Naive thymus-derived CD4-positive, alpha-beta T cell (primary cell): ENCODE measurements around the gene ANKRD10. TPM values are rescaled to one million over a fixed set of nuclear protein-coding genes. Genes with fewer than 3 reads are reported as not detected.
A peak's percentile ranks its signal among the peaks of the same experiment; 100 is the strongest.

Experiments used
- ATAC-seq: fragments of 150-1000 bp; cut with Tn5 transposase; 2 replicates; pipeline ENCODE4 v1.10.0; 2021; ENCODE audit warnings: mild to moderate bottlenecking, moderate library complexity
- CTCF ChIA-PET: fragments of 350-600 bp; sonication (Branson Sonifier 250); formaldehyde crosslinking; loops from one replicate; lab custom pipeline; 2021; ENCODE audit warnings: antibody characterized with exemption; lab: Charles Lee
- POLR2A ChIA-PET: fragments of 350-600 bp; sonication (Branson Sonifier 250); formaldehyde crosslinking; loops from one replicate; lab custom pipeline; 2021; ENCODE audit warnings: antibody characterized with exemption, inconsistent platforms; lab: Charles Lee
- DNase-seq, 9 donors: peaks; one replicate each; pipeline versions ENCODE4 v3.0.0 to v3.0.0-alpha.2; 2020 to 2022; ENCODE audit warnings: mixed read lengths in 1 of 9
- H3K27ac ChIP-seq: one replicate; pipeline ENCODE4 v1.7.0; 2013; ENCODE audit warnings: mild to moderate bottlenecking, low read depth, low read length, moderate library complexity
- H3K27me3 ChIP-seq, 2 donors: one replicate each; pipeline ENCODE4 v1.7.0; 2013; ENCODE audit warnings: low read length in 2 of 2, mild to moderate bottlenecking in 2 of 2, moderate library complexity in 2 of 2; ENCODE audit not compliant: control insufficient read depth in 2 of 2, insufficient read depth in 2 of 2
- H3K36me3 ChIP-seq, 3 experiments: 1 replicate in 2 of 3; 2 replicates in 1 of 3; pipeline ENCODE4 v1.7.0; 2013; ENCODE audit warnings: low read length in 3 of 3, mild to moderate bottlenecking in 3 of 3, moderate library complexity in 1 of 3; ENCODE audit not compliant: insufficient read depth in 3 of 3, control insufficient read depth in 2 of 3
- H3K4me1 ChIP-seq, 2 donors: one replicate each; pipeline ENCODE4 v1.7.0; 2013; ENCODE audit warnings: low read length in 2 of 2, mild to moderate bottlenecking in 2 of 2, moderate library complexity in 1 of 2; ENCODE audit not compliant: control insufficient read depth in 2 of 2, insufficient read depth in 2 of 2
- H3K4me3 ChIP-seq: 2 replicates; pipeline ENCODE4 v1.7.0; 2013; ENCODE audit warnings: mild to moderate bottlenecking, low read length
- H3K9me3 ChIP-seq, 3 experiments: 1 replicate in 2 of 3; 2 replicates in 1 of 3; pipeline ENCODE4 v1.7.0; 2013; ENCODE audit warnings: low read length in 3 of 3; ENCODE audit not compliant: control insufficient read depth in 2 of 3
- H3K27ac Mint-ChIP-seq, 9 donors: one replicate each; pipeline ENCODE4 v1.8.0; 2020 to 2022; ENCODE audit warnings: mixed read lengths in 9 of 9, mild to moderate bottlenecking in 8 of 9, moderate library complexity in 5 of 9, inconsistent platforms in 2 of 9
- H3K27me3 Mint-ChIP-seq, 5 donors: one replicate each; pipeline ENCODE4 v1.8.0; 2021 to 2022; ENCODE audit warnings: mixed read lengths in 5 of 5, mild to moderate bottlenecking in 1 of 5
- H3K36me3 Mint-ChIP-seq, 5 donors: one replicate each; pipeline ENCODE4 v1.8.0; 2020 to 2022; ENCODE audit warnings: mixed read lengths in 5 of 5, mild to moderate bottlenecking in 3 of 5, inconsistent platforms in 1 of 5
- H3K4me1 Mint-ChIP-seq, 7 donors: one replicate each; pipeline ENCODE4 v1.8.0; 2020 to 2022; ENCODE audit warnings: mixed read lengths in 7 of 7, mild to moderate bottlenecking in 3 of 7, inconsistent platforms in 1 of 7
- H3K4me3 Mint-ChIP-seq, 10 donors: one replicate each; pipeline ENCODE4 v1.8.0; 2020 to 2022; ENCODE audit warnings: mild to moderate bottlenecking in 10 of 10, mixed read lengths in 10 of 10, moderate library complexity in 6 of 10, inconsistent platforms in 2 of 10
- H3K9me3 Mint-ChIP-seq, 11 donors: one replicate each; pipeline ENCODE4 v1.8.0; 2020 to 2022; ENCODE audit warnings: mixed read lengths in 11 of 11, mild to moderate bottlenecking in 4 of 11, inconsistent platforms in 1 of 11, moderate library complexity in 1 of 11
- intact Hi-C, 2 donors: fragments of 100-400 bp; cut with micrococcal nuclease; formaldehyde crosslinking; loops; one replicate each; pipeline ENCODE4 v1.15.1; 2023
- polyA plus RNA-seq, 2 donors: library from polyadenylated mRNA; unstranded; fragments of 300-500 nt; fragmentation: Illumina TruSeq; gene quantifications; one replicate each; pipeline ENCODE4 v1.2.3, GENCODE V29; 2021
- total RNA-seq, 6 experiments: library from RNA in 5 of 6; stranded (reverse) in 5 of 6; gene quantifications; 1 replicate in 5 of 6; 2 replicates in 1 of 6; pipeline ENCODE4 v1.2.3 and lab custom pipeline; 2021 to 2026

The ANKRD10 gene
- total and polyA plus RNA-seq, 7 experiments from 2014 or later: 53.2 to 155 (median 130) TPM

GRCh38 chr13:110923777-110924638 lies 9.1 kb upstream of the ANKRD10 start:
- Histone ChIP-seq H3K4me1 (no peaks in the 10 kb centered on the region), H3K9me3 (no peaks in the 10 kb centered on the region), H3K27ac (no peak overlapping the region), H3K36me3 (no peaks in the 10 kb centered on the region), H3K4me3 (no peak overlapping the region), H3K27me3 (no peaks in the 10 kb centered on the region)
- intact Hi-C loops: no loop called here
- ATAC-seq (no peak), DNase-seq (no peak)
- peaks cover 46 to 59% (median 51%) of the 10 kb centered on the region in 5 donors for H3K27me3 Mint-ChIP-seq
- H3K9me3 Mint-ChIP-seq: no peaks in the 10 kb centered on the region
- H3K4me1 Mint-ChIP-seq: peaks cover 0 to 14% (median 4%) of the 10 kb centered on the region in 7 donors
- no peak overlapping the region for H3K4me3 Mint-ChIP-seq
- ChIA-PET POLR2A (interaction anchor here (0.8 kb wide), 1 partner anchor 11 kb away, joined by 3 read pairs; no protein-coding TSS in a partner anchor), CTCF (no interaction called here)
- H3K27ac Mint-ChIP-seq: no peak overlapping the region
- H3K36me3 Mint-ChIP-seq: no peaks in the 10 kb centered on the region

- Histone ChIP-seq H3K36me3 (no peaks in the 10 kb centered on the region), H3K27ac (no peak overlapping the region), H3K27me3 (no peaks in the 10 kb centered on the region), H3K4me3 (no peak overlapping the region), H3K9me3 (no peaks in the 10 kb centered on the region), H3K4me1 (no peaks in the 10 kb centered on the region)
- Mint-ChIP-seq H3K36me3 (peaks cover 0 to 3% (median 0%) of the 10 kb centered on the region in 5 donors), H3K4me1 (peaks cover 0 to 12% (median 4%) of the 10 kb centered on the region in 7 donors), H3K4me3 (no peak overlapping the region), H3K27ac (no peak overlapping the region), H3K27me3 (peaks cover 38 to 52% (median 43%) of the 10 kb centered on the region in 5 donors), H3K9me3 (no peaks in the 10 kb centered on the region)
- ChIA-PET POLR2A (no interaction called here), CTCF (no interaction called here)
- intact Hi-C loops: no loop called here
- DNase-seq (no peak), ATAC-seq (no peak)
Measured at GRCh38 chr13:110923086-110923485, 8.2 kb upstream of the ANKRD10 start.

GRCh38 chr13:110922506-110922905 lies 7.6 kb upstream of the ANKRD10 start:
- peak overlapping the region in 1 of 10 donors; percentile 64 for H3K4me3 Mint-ChIP-seq
- ATAC-seq: no peak
- POLR2A ChIA-PET: no interaction called here
- no peak for DNase-seq
- CTCF ChIA-PET: no interaction called here
- no peaks in the 10 kb centered on the region for H3K36me3 ChIP-seq
- no peaks in the 10 kb centered on the region for H3K27me3 ChIP-seq
- no peak overlapping the region for H3K27ac ChIP-seq
- H3K4me3 ChIP-seq: no peak overlapping the region
- no peaks in the 10 kb centered on the region for H3K9me3 ChIP-seq
- H3K4me1 Mint-ChIP-seq: peaks cover 0 to 16% (median 9%) of the 10 kb centered on the region in 7 donors
- no peak overlapping the region for H3K27ac Mint-ChIP-seq
- H3K36me3 Mint-ChIP-seq: peaks cover 0 to 7% (median 0%) of the 10 kb centered on the region in 5 donors
- intact Hi-C loops: no loop called here
- H3K4me1 ChIP-seq: no peaks in the 10 kb centered on the region
- peaks cover 34 to 48% (median 40%) of the 10 kb centered on the region in 5 donors for H3K27me3 Mint-ChIP-seq
- H3K9me3 Mint-ChIP-seq: no peaks in the 10 kb centered on the region

- H3K36me3 Mint-ChIP-seq: peaks cover 0 to 7% (median 0%) of the 10 kb centered on the region in 5 donors
- H3K36me3 ChIP-seq: no peaks in the 10 kb centered on the region
- DNase-seq (no peak), ATAC-seq (peak; percentile 16)
- no peak overlapping the region for H3K27ac Mint-ChIP-seq
- POLR2A ChIA-PET: no interaction called here
- intact Hi-C loops: no loop called here
- no peaks in the 10 kb centered on the region for H3K4me1 ChIP-seq
- no peak overlapping the region for H3K4me3 ChIP-seq
- H3K9me3 ChIP-seq: no peaks in the 10 kb centered on the region
- peaks cover 26 to 40% (median 32%) of the 10 kb centered on the region in 5 donors for H3K27me3 Mint-ChIP-seq
- H3K27me3 ChIP-seq: no peaks in the 10 kb centered on the region
- H3K9me3 Mint-ChIP-seq: no peaks in the 10 kb centered on the region
- H3K4me1 Mint-ChIP-seq: peaks cover under 1 to 22% (median 11%) of the 10 kb centered on the region in 7 donors
- no peak overlapping the region for H3K4me3 Mint-ChIP-seq
- no peak overlapping the region for H3K27ac ChIP-seq
- CTCF ChIA-PET: no interaction called here
Measured at GRCh38 chr13:110921695-110922094, 6.8 kb upstream of the ANKRD10 start.

- H3K4me3 ChIP-seq: no peak overlapping the region
- CTCF ChIA-PET: interaction anchor here (0.7 kb wide), 1 partner anchor 304 kb away, joined by 3 read pairs; no protein-coding TSS in a partner anchor
- no peak overlapping the region for H3K4me3 Mint-ChIP-seq
- no peaks in the 10 kb centered on the region for H3K9me3 ChIP-seq
- DNase-seq (no peak), ATAC-seq (no peak)
- H3K36me3 Mint-ChIP-seq: peaks cover 0 to 7% (median 0%) of the 10 kb centered on the region in 5 donors
- H3K27me3 ChIP-seq: no peaks in the 10 kb centered on the region
- peaks cover under 1 to 2% of the 10 kb centered on the region in 2 donors for H3K4me1 ChIP-seq
- H3K36me3 ChIP-seq: no peaks in the 10 kb centered on the region
- no peak overlapping the region for H3K27ac ChIP-seq
- H3K27ac Mint-ChIP-seq: no peak overlapping the region
- no peaks in the 10 kb centered on the region for H3K9me3 Mint-ChIP-seq
- intact Hi-C loops: no loop called here
- peaks cover 5 to 27% (median 16%) of the 10 kb centered on the region in 7 donors for H3K4me1 Mint-ChIP-seq
- H3K27me3 Mint-ChIP-seq: peaks cover 22 to 35% (median 30%) of the 10 kb centered on the region in 5 donors
- POLR2A ChIA-PET: no interaction called here
Measured at GRCh38 chr13:110921209-110921608, 6.3 kb upstream of the ANKRD10 start.

GRCh38 chr13:110920038-110920437 lies 5.2 kb upstream of the ANKRD10 start:
- no peaks in the 10 kb centered on the region for H3K9me3 ChIP-seq
- no peak overlapping the region for H3K4me3 ChIP-seq
- Mint-ChIP-seq H3K4me3 (no peak overlapping the region), H3K27ac (peak overlapping the region in 1 of 9 donors; percentile 37), H3K9me3 (no peaks in the 10 kb centered on the region), H3K27me3 (peaks cover 21 to 34% (median 30%) of the 10 kb centered on the region in 5 donors), H3K36me3 (peaks cover 0 to 7% (median 0%) of the 10 kb centered on the region in 5 donors), H3K4me1 (peaks cover 6 to 30% (median 20%) of the 10 kb centered on the region in 7 donors)
- no peak overlapping the region for H3K27ac ChIP-seq
- ATAC-seq (no peak), DNase-seq (no peak)
- CTCF ChIA-PET: no interaction called here
- no peaks in the 10 kb centered on the region for H3K36me3 ChIP-seq
- peaks cover 5 to 8% of the 10 kb centered on the region in 2 donors for H3K4me1 ChIP-seq
- no peaks in the 10 kb centered on the region for H3K27me3 ChIP-seq
- POLR2A ChIA-PET: no interaction called here
- intact Hi-C loops: no loop called here
